Colon (tissue), 2 donors: ENCODE data around the gene TTC9B.
"Not testable (repeated sequence)": the region's sequence is repeated elsewhere in the genome, so short reads cannot be mapped to it uniquely, and the experiment has no call there.

Experiments used
- FAIRE-seq: peaks from 2 replicates; lab custom pipeline; 2012; peaks lifted over from hg19 to GRCh38; lab: Jason Lieb, UNC
- donor health status: control.
- donor health status: control.

Gene TTC9B

DNA sequence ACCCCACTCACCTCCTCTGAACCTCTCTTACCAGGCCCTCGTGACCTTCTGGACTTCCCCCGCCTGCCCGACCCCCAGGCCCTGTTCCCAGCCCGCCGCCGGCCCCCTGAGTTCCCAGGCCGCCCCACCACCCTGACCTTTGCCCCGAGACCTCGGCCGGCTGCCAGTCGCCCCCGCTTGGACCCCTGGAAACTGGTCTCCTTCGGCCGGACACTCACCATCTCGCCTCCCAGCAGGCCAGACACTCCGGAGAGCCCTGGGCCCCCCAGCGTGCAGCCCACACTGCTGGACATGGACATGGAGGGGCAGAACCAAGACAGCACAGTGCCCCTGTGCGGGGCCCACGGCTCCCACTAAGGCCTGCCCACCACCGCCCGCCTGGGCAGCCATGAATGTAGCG lies 3.2 kb downstream of the TTC9B start:
- FAIRE-seq = no peak

- FAIRE-seq = no peak
Measured at GRCh38 chr19:40213882-40214570, 4.2 kb downstream of the TTC9B start.

DNA sequence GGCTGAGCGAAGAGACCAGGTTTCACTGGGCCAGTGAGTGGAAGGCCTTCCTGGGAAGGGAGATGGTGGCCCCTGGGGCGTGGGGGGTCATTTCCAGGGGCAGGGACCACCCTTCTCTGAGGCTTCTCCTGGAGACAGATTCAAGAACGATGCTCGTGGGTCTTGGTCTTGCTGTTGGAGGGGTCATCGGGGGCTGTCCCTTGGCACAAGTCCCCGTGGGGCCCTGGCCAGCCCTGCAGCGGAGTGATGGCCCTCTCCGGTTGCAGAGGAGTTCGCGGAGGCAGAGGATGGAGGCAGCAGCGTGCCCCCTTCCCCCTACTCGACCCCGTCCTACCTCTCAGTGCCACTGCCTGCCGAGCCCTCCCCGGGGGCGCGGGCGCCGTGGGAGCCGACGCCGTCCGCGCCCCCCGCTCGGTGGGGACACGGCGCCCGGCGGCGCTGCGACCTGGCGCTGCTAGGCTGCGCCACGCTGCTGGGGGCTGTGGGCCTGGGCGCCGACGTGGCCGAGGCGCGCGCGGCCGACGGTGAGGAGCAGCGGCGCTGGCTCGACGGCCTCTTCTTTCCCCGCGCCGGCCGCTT lies 4.8 kb downstream of the TTC9B start:
- no peak for FAIRE-seq

DNA sequence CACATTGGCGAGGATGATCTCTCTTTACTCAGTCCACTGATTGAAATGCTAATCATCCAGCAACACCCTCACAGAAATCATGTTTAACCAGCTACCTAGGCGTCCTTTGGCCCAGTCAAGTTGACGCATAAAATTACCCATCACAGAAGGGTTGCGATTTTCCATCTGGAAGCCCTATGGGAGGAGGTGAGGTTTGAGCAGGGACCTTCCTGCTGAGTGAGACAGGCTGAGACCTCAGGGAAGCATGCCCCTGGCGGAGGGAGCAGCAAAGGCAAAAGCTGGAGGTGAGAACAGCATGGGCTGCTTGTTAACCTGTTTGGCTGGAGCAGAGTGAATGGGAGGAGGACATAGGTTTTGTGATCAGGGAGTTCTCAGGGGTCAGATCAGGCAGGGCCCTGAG lies 7.3 kb downstream of the TTC9B start:
- no peak for FAIRE-seq

- no peak for FAIRE-seq
Measured at GRCh38 chr19:40208602-40209001, 9.6 kb downstream of the TTC9B start.

- FAIRE-seq = no peak
Measured at GRCh38 chr19:40205760-40206159, 12.4 kb downstream of the TTC9B start.

DNA sequence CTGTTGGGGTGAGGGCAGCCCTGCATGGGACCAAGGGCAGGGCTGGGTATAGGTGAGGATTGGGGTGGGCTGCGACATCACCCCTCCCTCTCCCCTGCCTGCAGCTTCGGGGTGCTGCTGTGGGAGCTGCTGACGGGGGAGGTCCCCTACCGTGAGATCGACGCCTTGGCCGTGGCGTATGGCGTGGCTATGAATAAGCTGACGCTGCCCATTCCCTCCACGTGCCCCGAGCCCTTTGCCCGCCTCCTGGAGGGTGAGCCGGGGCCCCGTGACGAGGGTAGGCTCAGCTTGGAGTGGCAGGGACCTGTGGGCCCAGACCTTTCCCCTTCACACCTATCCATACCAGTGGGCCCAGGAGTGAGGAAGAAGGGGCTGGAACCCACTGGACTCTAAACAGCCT lies 13.8 kb downstream of the TTC9B start:
- no peak for FAIRE-seq

DNA sequence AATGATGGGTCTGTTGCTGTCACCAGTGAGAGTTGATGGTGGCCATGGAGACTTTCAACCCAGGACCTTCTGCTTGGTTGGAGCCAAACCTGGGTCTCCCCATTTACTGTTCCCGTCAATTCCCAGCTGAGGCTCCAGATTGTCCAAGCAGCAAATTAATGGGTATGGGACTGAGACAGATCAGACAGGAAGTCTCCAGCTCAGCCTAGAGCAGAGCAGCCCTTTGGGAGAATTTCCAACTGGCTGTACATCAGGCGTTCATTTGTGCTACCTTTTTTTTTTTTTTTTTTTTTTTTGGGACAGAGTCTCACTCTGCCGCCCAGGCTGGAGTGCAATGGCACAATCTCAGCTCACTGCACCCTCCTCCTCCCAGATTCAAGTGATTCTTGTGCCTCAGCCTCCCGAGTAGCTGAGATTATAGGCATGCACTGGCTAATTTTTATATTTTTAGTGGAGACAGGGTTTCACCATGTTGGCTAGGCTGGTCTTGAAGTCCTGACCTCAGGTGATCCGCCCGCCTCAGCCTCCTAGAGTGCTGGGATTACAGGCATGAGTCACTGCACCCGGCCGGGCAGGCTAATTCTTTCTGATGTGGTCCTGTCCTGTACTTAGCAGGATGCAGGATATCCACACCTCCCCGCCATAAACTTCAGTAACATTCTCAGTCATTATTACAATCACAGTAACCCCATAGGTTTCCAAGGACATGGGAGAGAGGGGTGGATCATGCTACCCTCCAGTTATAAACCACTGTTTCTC lies 17.7 kb downstream of the TTC9B start:
- no peak for FAIRE-seq

DNA sequence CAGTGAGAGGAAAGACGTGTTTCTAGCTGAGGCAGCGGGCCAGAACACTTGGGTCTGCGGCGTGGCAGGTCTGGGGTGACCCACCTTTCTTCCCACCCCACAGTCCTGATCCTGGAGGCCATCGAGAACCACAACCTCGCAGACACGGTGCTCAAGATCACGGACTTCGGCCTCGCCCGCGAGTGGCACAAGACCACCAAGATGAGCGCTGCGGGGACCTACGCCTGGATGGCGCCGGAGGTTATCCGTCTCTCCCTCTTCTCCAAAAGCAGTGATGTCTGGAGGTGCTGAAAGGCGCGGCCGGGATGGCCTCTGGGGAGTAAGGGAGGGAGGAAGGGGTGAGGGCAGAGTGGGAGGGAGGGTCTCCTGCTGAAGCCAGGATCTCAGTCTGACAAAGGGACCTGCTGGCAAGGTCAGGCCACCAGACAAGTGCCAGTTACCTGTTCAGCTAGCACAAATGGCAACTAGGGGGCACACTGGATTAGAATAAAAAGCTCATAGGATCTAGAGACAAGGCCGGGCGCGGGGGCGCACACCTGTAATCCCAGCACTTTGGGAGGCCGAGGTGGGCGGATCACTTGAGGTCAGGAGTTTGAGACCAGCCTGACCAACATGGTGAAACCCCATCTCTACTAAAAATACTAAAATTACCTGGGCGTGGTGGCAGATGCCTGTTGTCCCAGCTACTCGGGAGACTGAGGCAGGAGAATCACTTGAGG lies 19.8 kb downstream of the TTC9B start:
- FAIRE-seq = no peak

GRCh38 chr19:40193587-40193849 lies 24.7 kb downstream of the TTC9B start:
- no peak for FAIRE-seq

DNA sequence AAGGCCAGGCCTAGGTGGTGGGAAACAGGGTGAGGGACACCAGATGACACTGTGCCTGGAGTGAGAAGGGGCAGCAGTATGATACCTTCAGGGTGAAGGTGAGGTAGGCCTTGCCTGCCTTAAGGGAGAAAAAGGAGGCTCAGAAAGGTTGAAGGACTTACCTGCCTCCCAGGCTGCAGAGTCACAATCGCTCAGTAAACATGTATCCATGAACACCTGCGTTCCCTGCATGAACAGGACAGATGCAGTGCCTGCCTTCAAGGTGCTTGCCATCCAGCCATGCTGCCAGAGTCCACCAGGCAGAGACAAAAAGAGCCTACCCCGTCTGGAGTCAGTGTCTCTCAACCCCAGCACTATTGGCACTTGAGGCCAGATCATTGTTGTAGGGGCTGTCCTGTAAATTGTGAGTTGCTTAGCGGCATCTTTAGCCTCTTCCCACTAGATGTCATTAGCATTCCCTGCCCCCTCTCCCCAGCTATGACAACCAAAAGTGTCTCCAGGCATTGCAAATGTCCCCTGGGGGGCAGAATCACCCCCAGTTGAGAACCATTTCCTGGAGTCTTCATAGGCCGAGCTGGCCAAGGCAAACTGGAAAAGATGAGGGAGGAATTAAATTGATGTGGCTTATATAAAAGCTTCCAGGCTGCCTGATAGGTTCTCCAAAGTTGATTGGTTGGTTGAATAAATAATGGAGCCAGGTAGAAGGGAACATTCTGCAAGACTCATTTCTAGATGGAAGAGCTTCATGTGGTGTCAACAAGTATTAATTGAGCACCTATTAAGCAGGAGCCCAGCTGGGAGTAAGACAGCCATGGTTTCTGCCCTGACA lies 25.2 kb downstream of the TTC9B start:
- FAIRE-seq = no peak

DNA sequence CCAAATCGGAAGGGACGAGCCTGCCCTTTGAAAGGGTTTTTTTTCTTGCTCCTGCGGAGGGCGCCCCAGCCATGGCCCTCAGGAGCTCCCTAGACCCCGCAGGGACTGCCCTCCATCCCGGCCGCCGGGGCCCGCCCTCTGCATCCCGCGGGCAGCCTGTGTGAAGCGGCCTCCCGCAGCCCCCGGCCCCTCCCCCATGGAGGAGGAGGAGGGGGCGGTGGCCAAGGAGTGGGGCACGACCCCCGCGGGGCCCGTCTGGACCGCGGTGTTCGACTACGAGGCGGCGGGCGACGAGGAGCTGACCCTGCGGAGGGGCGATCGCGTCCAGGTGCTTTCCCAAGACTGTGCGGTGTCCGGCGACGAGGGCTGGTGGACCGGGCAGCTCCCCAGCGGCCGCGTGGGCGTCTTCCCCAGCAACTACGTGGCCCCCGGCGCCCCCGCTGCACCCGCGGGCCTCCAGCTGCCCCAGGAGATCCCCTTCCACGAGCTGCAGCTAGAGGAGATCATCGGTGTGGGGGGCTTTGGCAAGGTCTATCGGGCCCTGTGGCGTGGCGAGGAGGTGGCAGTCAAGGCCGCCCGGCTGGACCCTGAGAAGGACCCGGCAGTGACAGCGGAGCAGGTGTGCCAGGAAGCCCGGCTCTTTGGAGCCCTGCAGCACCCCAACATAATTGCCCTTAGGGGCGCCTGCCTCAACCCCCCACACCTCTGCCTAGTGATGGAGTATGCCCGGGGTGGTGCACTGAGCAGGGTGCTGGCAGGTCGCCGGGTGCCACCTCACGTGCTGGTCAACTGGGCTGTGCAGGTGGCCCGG lies 26.1 kb downstream of the TTC9B start:
- no peak for FAIRE-seq

- FAIRE-seq = no peak
Measured at GRCh38 chr19:40190891-40191835, 27.0 kb downstream of the TTC9B start, which contains the start of gene MAP3K10. Gene MAP3K10 (plus strand): TSS chr19:40191426. CDS start chr19:40192032, 606 bp downstream.

DNA sequence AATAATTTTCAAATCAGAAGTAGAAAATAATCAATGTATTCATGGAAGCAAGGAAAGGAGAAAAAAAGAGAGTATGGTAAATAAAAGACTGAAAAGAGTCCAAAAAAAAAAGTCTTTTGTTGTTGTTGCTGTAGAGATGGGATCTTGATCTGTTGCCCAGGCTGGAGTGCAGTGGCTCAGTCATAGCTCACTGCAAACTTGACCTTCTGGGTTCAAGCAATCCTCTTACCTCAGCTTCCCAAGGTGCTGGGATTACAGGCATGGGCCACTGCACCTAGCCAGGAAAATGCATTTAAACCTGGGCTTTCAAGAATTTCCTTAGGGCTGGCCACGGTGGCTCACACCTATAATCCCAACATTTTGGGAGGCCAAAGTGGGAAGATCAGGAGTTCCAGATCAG lies 33.9 kb downstream of the TTC9B start:
- FAIRE-seq = no peak

DNA sequence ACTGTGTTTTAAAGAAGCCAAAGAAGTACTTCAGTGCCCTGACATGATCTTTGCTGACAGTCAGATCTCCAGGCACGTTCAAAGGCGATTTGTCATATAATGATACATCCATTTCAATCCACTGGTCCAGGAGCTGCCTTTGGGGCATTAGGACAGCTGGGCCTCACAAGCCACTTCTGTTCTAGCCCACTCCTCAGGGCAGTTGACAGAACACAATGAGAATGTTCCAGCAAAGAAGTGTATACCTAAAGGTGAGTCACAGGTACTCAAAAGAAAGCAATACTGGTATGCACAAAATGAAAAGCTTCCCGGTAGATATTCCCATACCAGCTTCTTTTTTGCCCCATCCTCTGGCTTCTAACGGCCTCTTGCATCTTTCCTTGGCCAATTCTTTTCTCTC lies 39.4 kb downstream of the TTC9B start:
- no peak for FAIRE-seq

GRCh38 chr19:40177286-40178070 lies 40.7 kb downstream of the TTC9B start:
- FAIRE-seq = no peak

DNA sequence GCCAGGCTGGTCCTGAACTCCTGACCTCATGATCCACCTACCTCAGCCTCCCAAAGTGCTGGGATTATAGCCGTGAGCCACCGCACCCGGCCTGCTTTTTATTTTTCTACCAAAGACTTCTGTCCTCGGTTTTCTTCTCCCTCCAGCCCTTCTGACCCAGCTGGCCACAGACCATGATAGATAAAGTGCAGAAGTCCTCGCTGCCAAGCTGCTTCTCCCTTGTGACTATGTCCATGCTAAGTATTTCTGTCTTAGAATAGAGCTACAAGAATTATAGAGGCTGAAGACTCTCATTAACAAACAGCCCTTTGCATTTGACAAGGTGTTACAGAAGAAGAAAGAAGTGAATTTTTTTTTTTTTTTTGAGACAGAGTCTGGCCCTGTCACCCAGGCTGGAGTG lies 42.4 kb downstream of the TTC9B start:
- FAIRE-seq = no peak

- FAIRE-seq = no peak
Measured at GRCh38 chr19:40174092-40174491, 44.1 kb downstream of the TTC9B start.

GRCh38 chr19:40171293-40171692 lies 46.9 kb downstream of the TTC9B start:
- FAIRE-seq = not testable (repeated sequence)
